ENCODE results near the gene RARB. TPM values are rescaled to one million over a fixed set of nuclear protein-coding genes. Genes with fewer than 3 reads are reported as not detected.

RARB gene
- total RNA-seq, 1 experiment from 2014 or later: 31.3 TPM

DNA sequence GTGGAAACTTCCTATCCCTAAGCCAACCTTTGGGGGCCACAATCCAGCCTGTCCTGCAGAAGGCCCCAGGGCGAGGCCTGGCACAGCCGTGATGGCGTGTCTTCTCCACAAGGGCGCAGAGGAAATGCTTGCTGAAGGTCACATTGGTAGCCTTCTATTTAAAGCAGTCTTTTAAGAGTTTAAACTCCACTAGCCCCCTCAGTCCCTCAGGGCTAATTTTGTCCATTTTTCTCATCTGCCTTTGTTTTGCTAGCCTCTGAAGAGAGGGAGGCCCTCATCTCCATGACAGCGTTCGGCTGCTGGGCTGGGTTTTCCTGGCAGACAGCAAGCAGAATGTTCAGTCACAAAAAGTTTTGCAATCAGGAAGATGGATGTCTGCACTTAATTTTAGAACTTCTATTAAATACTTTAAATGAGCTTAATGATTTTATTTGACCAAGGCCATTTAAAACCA, 40.8 kb downstream of the RARB start:
- H3K27me3 Mint-ChIP-seq (ENCODE audit: unreplicated experiment): no peaks in the 10 kb centered on the region
- H3K4me3 Mint-ChIP-seq (ENCODE audit: low read depth, unreplicated experiment): no peak overlapping the region
- no peak for DNase-seq
- CTCF ChIA-PET: no interaction called here
- no peaks in the 10 kb centered on the region for H3K9me3 Mint-ChIP-seq (ENCODE audit: low read depth, unreplicated experiment)
- TF ChIP-seq, protein P1, sequence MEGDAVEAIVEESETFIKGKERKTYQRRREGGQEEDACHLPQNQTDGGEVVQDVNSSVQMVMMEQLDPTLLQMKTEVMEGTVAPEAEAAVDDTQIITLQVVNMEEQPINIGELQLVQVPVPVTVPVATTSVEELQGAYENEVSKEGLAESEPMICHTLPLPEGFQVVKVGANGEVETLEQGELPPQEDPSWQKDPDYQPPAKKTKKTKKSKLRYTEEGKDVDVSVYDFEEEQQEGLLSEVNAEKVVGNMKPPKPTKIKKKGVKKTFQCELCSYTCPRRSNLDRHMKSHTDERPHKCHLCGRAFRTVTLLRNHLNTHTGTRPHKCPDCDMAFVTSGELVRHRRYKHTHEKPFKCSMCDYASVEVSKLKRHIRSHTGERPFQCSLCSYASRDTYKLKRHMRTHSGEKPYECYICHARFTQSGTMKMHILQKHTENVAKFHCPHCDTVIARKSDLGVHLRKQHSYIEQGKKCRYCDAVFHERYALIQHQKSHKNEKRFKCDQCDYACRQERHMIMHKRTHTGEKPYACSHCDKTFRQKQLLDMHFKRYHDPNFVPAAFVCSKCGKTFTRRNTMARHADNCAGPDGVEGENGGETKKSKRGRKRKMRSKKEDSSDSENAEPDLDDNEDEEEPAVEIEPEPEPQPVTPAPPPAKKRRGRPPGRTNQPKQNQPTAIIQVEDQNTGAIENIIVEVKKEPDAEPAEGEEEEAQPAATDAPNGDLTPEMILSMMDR (IDR thresholded peaks at IDR 0.05; ENCODE audit: unreplicated experiment): no peak
- H3K4me1 Mint-ChIP-seq (ENCODE audit: low read depth, unreplicated experiment): peaks cover 25% of the 10 kb centered on the region
- BruUV-seq (replicated peaks): no TSS peak
- H3K36me3 Mint-ChIP-seq (ENCODE audit: insufficient read depth, unreplicated experiment): no peaks in the 10 kb centered on the region
- no peak overlapping the region for H3K27ac Mint-ChIP-seq (ENCODE audit: unreplicated experiment)
- intact Hi-C loops (cut with micrococcal nuclease; ENCODE audit: unreplicated experiment): no loop called here

DNA sequence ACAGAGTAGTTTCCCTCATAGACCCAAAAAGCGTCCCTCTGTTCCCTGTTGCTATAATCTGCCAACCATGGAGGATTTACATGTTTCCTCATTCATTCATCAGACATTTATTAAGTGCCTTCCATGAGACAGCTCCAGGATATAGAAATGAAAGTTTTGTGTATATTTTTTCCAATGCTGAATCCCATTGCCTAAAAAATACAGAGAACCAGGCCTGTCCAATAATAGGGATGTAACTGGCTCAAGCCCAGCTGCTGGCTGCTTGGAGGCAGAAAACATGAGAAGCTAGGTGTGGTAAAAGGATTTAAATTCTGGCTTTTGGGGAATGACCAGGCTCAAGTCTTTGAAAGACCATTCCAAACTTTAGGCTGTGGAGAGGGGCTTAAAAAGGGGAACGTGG, 41.5 kb downstream of the RARB start:
- CTCF ChIA-PET: no interaction called here
- H3K4me3 Mint-ChIP-seq (ENCODE audit: low read depth, unreplicated experiment): no peak overlapping the region

DNA sequence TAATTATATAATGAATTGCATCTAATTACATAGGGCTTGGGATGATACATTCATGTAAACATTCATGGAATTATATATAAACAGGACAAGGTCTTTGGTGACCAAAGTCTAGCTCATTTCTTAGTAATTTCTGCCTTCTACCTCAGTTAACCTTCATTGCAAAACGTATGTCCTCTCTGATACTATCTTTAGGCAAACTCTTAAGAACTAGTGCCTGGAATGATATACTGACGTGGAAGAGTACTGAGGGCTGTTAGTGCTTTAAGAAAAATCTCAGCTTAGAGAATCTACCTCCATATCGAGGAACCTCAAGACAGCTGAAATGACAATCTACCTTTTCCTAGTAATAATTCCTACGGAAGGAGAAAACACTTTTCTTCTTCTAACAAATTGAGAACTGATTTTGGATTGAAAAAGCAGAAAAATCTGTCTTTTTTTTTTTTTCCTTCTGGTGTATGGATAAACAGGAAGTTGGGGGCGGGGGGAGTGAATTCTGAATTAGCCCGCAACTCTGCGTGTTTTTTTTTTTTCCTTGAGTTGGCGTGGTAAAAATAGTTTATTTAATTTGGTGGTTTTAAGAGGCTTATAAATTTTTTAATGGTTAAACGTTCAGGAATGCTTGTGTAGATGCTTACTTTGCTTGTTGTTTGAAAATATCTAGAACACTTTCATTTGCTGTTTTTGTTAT, 43.2 kb downstream of the RARB start:
- H3K27ac Mint-ChIP-seq (ENCODE audit: unreplicated experiment): no peak overlapping the region
- H3K36me3 Mint-ChIP-seq (ENCODE audit: insufficient read depth, unreplicated experiment): no peaks in the 10 kb centered on the region
- no peaks in the 10 kb centered on the region for H3K9me3 Mint-ChIP-seq (ENCODE audit: low read depth, unreplicated experiment)
- no TSS peak for BruUV-seq (replicated peaks)
- intact Hi-C loops (cut with micrococcal nuclease; ENCODE audit: unreplicated experiment): no loop called here
- H3K4me3 Mint-ChIP-seq (ENCODE audit: low read depth, unreplicated experiment): no peak overlapping the region
- DNase-seq: no peak
- CTCF ChIA-PET: no interaction called here
- H3K27me3 Mint-ChIP-seq (ENCODE audit: unreplicated experiment): no peaks in the 10 kb centered on the region
- TF ChIP-seq, protein P1 (IDR thresholded peaks at IDR 0.05; ENCODE audit: unreplicated experiment): no peak
- H3K4me1 Mint-ChIP-seq (ENCODE audit: low read depth, unreplicated experiment): peaks cover 27% of the 10 kb centered on the region

More for the DNA sequence above, 41.5 kb downstream of the RARB start:
- Mint-ChIP-seq H3K27ac (ENCODE audit: unreplicated experiment) (no peak overlapping the region), H3K27me3 (ENCODE audit: unreplicated experiment) (no peaks in the 10 kb centered on the region), H3K4me1 (ENCODE audit: low read depth, unreplicated experiment) (peaks cover 27% of the 10 kb centered on the region), H3K36me3 (ENCODE audit: insufficient read depth, unreplicated experiment) (no peaks in the 10 kb centered on the region), H3K9me3 (ENCODE audit: low read depth, unreplicated experiment) (no peaks in the 10 kb centered on the region)
- DNase-seq: no peak
- BruUV-seq (replicated peaks): no TSS peak
- TF ChIP-seq, protein P1 (IDR thresholded peaks at IDR 0.05; ENCODE audit: unreplicated experiment): no peak
- intact Hi-C loops (cut with micrococcal nuclease; ENCODE audit: unreplicated experiment): no loop called here

DNA sequence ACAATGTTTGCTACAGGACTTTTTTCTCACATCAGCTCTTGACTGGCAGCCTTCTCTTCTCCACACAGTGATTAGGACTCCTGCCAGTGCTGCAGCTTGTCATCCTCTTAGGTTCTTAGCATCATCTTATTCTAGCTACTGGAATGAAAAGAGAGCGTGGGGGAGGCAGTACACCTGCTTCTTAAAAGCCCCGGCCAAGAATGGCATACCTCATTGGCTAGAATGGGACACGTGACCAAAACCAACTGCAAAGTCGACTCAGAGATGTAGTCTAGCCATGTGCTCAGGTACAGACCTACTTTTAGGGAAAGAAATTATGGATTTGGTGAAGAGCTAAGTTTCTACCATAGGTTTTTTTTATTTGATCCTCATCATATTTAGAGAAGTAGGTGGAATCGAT, 44.1 kb downstream of the RARB start:
- Mint-ChIP-seq H3K27me3 (ENCODE audit: unreplicated experiment) (no peaks in the 10 kb centered on the region), H3K4me1 (ENCODE audit: low read depth, unreplicated experiment) (peaks cover 36% of the 10 kb centered on the region), H3K4me3 (ENCODE audit: low read depth, unreplicated experiment) (no peak overlapping the region), H3K9me3 (ENCODE audit: low read depth, unreplicated experiment) (no peaks in the 10 kb centered on the region), H3K27ac (ENCODE audit: unreplicated experiment) (no peak overlapping the region), H3K36me3 (ENCODE audit: insufficient read depth, unreplicated experiment) (peaks cover 5% of the 10 kb centered on the region)
- intact Hi-C loops (cut with micrococcal nuclease; ENCODE audit: unreplicated experiment): no loop called here
- CTCF ChIA-PET: no interaction called here
- TF ChIP-seq, protein P1 (IDR thresholded peaks at IDR 0.05; ENCODE audit: unreplicated experiment): no peak
- no peak for DNase-seq
- no TSS peak for BruUV-seq (replicated peaks)
